Loucy (cell line): Measurements from ENCODE around the gene RNASE2.
"Not testable (repeated sequence)": the region's sequence is repeated elsewhere in the genome, so short reads cannot be mapped to it uniquely, and the experiment has no call there.

ENCODE experiments used
- H2AFZ ChIP-seq: fragments of 200-600 bp; sonication (generic); 2 replicates; pipeline ENCODE4 v1.6.0; 2016; ENCODE audit warnings: antibody characterized with exemption, mild to moderate bottlenecking, low read length, moderate library complexity
- H3F3A ChIP-seq: fragments of 200-600 bp; 2 replicates; pipeline ENCODE4 v1.6.0; 2016; ENCODE audit warnings: antibody characterized with exemption, low read depth, mild to moderate bottlenecking
- H3K27me3 ChIP-seq: fragments of 200-600 bp; sonication (generic); 2 replicates; pipeline ENCODE4 v1.6.1; 2014; ENCODE audit warnings: low read length, mild to moderate bottlenecking; ENCODE audit not compliant: insufficient read depth, poor library complexity, severe bottlenecking
- H3K36me3 ChIP-seq: fragments of 200-600 bp; sonication (generic); 2 replicates; pipeline ENCODE4 v1.6.1; 2016; ENCODE audit warnings: low read length; ENCODE audit not compliant: insufficient read depth
- H3K4me1 ChIP-seq: fragments of 200-600 bp; sonication (generic); 2 replicates; pipeline ENCODE4 v1.5.1; 2014; ENCODE audit warnings: low read length, mild to moderate bottlenecking; ENCODE audit not compliant: insufficient read depth, poor library complexity, severe bottlenecking
- H3K4me2 ChIP-seq: fragments of 200-600 bp; sonication (generic); 2 replicates; pipeline ENCODE4 v1.6.0; 2014; ENCODE audit warnings: antibody characterized with exemption, low read length, low read depth, mild to moderate bottlenecking; ENCODE audit not compliant: poor library complexity, severe bottlenecking
- H3K4me3 ChIP-seq: fragments of 200-600 bp; sonication (generic); 2 replicates; pipeline ENCODE4 v1.5.1; 2014; ENCODE audit warnings: low read length, mild to moderate bottlenecking, mixed read lengths; ENCODE audit not compliant: poor library complexity, severe bottlenecking
- H3K79me2 ChIP-seq: fragments of 200-600 bp; sonication (generic); 2 replicates; pipeline ENCODE4 v1.6.1; 2014; ENCODE audit warnings: low read length; ENCODE audit not compliant: insufficient read depth
- H3K9ac ChIP-seq: fragments of 200-600 bp; sonication (generic); 2 replicates; pipeline ENCODE4 v1.6.0; 2014; ENCODE audit warnings: mild to moderate bottlenecking, low read depth, low read length, moderate library complexity; ENCODE audit not compliant: poor library complexity, severe bottlenecking
- H3K9me2 ChIP-seq: fragments of 200-600 bp; sonication (generic); replicated peaks from 2 replicates; pipeline ENCODE4 v1.6.1; 2016; ENCODE audit warnings: low read depth, low read length, mixed read lengths
- H3K9me3 ChIP-seq: fragments of 200-600 bp; sonication (generic); 2 replicates; pipeline ENCODE4 v1.6.1; 2014; ENCODE audit warnings: mild to moderate bottlenecking, antibody characterized with exemption, low read length, low read depth; ENCODE audit not compliant: insufficient read depth
- H4K20me1 ChIP-seq: fragments of 200-600 bp; sonication (generic); 2 replicates; pipeline ENCODE4 v1.6.0; 2014; ENCODE audit warnings: antibody characterized with exemption, low read length, mild to moderate bottlenecking; ENCODE audit not compliant: insufficient read depth, poor library complexity, severe bottlenecking
- CTCF ChIP-seq: fragments of 200-600 bp; sonication (generic); conservative IDR thresholded peaks from 2 replicates; pipeline ENCODE4 v1.5.1; 2014; ENCODE audit warnings: mild to moderate bottlenecking, antibody characterized with exemption, low read length
- EZH2phosphoT487 ChIP-seq: fragments of 200-600 bp; IDR thresholded peaks from 2 replicates; pipeline ENCODE4 v1.6.1; 2018; ENCODE audit warnings: antibody characterized with exemption, mild to moderate bottlenecking, moderate library complexity, borderline replicate concordance

Gene RNASE2

DNA sequence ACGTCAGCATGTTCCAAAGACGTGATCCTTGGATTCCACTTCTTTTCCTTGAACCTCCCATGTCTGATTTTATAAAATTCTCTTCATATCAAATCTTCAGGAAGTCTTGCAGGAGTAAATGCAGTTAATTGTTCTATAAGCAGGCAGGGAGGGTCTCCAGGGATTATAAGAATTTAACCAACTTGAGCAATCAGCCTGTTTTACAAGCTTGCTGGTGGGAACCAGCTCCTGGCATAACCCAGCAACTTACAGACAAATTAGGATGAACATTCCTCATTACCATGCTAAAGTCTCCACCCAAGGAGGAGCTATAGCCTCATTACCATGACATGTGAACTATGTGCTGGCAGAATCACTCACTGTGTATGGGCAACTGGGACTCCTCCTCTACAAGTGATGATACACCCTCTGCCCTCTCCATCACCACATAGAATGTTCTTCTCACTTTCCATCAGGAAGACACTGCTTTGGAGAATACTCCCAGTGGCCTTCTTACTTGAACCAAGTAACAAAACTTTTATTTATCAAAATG is 31.5 kb upstream of the RNASE2 start:
- not testable (repeated sequence) for H2AFZ ChIP-seq, H3F3A ChIP-seq, H3K9me2 ChIP-seq, H3K9me3 ChIP-seq, H3K79me2 ChIP-seq, H4K20me1 ChIP-seq, H3K4me3 ChIP-seq, H3K4me2 ChIP-seq, H3K9ac ChIP-seq, H3K4me1 ChIP-seq, H3K27me3 ChIP-seq, H3K36me3 ChIP-seq

DNA sequence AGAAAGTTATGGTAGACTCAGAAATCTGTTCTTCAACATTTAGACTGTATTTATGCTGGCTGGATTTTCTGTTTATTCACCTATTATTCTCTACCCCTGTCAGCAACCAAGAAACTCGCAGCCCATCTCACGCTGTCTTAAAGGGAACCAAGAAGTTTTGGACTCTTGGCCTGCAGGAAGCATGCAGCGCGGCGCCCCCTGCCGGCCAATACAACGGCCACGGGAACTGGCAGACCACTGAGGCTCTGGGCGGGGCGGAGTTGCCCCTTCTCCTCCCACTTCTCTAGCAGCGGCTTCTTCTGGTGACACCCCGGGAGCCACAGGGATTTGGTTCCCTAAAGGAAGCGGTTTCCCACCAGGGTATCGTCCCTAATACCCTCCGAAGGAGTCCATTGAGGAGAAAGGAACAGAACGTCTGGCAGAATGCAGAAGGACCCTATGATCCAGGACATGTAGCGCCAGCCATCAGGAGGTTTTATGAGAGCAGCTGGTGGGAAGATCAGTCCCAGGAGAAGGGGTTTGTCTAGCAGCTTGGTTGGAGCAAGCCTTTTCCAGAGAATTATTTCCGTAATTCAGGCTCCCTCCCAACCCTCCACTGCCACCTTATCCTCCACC is 21.0 kb upstream of the RNASE2 start:
- no peak for TF ChIP-seq EZH2phosphoT487
- TF ChIP-seq CTCF = peak; percentile 53
- H3K79me2 ChIP-seq = no peaks in the 10 kb centered on the region
- no peaks in the 10 kb centered on the region for H3K9me2 ChIP-seq
- no peak overlapping the region for H3K4me2 ChIP-seq
- H3K4me1 ChIP-seq = no peaks in the 10 kb centered on the region
- H2AFZ ChIP-seq = no peak overlapping the region
- no peak overlapping the region for H3K4me3 ChIP-seq
- no peak overlapping the region for H3K9ac ChIP-seq
- no peaks in the 10 kb centered on the region for H3F3A ChIP-seq
- no peaks in the 10 kb centered on the region for H3K36me3 ChIP-seq
- no peaks in the 10 kb centered on the region for H3K9me3 ChIP-seq
- H3K27me3 ChIP-seq = no peaks in the 10 kb centered on the region
- H4K20me1 ChIP-seq = no peaks in the 10 kb centered on the region

GRCh38 chr14:20935303-20935984 is 19.8 kb upstream of the RNASE2 start:
- Histone ChIP-seq H3K9me3 (no peaks in the 10 kb centered on the region), H3K4me2 (no peak overlapping the region), H3K4me3 (no peak overlapping the region), H3K27me3 (no peaks in the 10 kb centered on the region), H2AFZ (no peak overlapping the region), H3K9me2 (no peaks in the 10 kb centered on the region), H3F3A (no peaks in the 10 kb centered on the region), H3K79me2 (no peaks in the 10 kb centered on the region), H4K20me1 (no peaks in the 10 kb centered on the region), H3K9ac (no peak overlapping the region), H3K36me3 (no peaks in the 10 kb centered on the region), H3K4me1 (no peaks in the 10 kb centered on the region)
- TF ChIP-seq CTCF (no peak), EZH2phosphoT487 (no peak)

GRCh38 chr14:20945146-20945545 is 10.1 kb upstream of the RNASE2 start:
- not testable (repeated sequence) for H4K20me1 ChIP-seq, H3K4me2 ChIP-seq, H3K9me3 ChIP-seq, H3K4me1 ChIP-seq, H3K9ac ChIP-seq, H3K36me3 ChIP-seq, H2AFZ ChIP-seq, H3K4me3 ChIP-seq, H3K27me3 ChIP-seq, H3K79me2 ChIP-seq, H3K9me2 ChIP-seq, H3F3A ChIP-seq

GRCh38 chr14:20946707-20947106 is 8.6 kb upstream of the RNASE2 start:
- H3K9me2 ChIP-seq, H4K20me1 ChIP-seq, H3K4me3 ChIP-seq, H3K36me3 ChIP-seq, H3K27me3 ChIP-seq, H3K9ac ChIP-seq, H3F3A ChIP-seq, H3K4me1 ChIP-seq, H3K4me2 ChIP-seq, H2AFZ ChIP-seq, H3K9me3 ChIP-seq, H3K79me2 ChIP-seq: not testable (repeated sequence)

DNA sequence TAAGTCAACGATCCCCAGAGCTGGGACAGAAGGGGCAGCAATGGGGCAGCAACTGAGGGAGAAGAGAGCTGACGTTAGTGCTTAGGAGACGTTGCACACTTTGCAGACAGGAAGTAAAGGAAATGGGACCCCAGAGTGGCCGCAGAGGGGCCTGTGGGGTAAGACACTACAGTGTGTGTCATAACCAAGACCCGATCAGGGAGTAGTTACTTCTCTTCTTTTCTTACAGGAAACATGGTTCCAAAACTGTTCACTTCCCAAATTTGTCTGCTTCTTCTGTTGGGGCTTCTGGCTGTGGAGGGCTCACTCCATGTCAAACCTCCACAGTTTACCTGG is 219 bp downstream of the RNASE2 start:
- H3K36me3 ChIP-seq, H3K79me2 ChIP-seq, H4K20me1 ChIP-seq, H3K27me3 ChIP-seq, H3K9me3 ChIP-seq, H2AFZ ChIP-seq, H3K4me3 ChIP-seq, H3K4me2 ChIP-seq, H3K9ac ChIP-seq, H3F3A ChIP-seq, H3K9me2 ChIP-seq: not testable (repeated sequence)
- H3K4me1 ChIP-seq = peaks cover 14% of the 10 kb centered on the region
